Measurements from ENCODE around the gene HMCN1. TPM values are rescaled to one million over a fixed set of nuclear protein-coding genes. Genes with fewer than 3 reads are reported as not detected.

HMCN1 gene
- total and polyA plus RNA-seq, 4 donors: 3.2 to 149 (median 15.4) TPM

DNA sequence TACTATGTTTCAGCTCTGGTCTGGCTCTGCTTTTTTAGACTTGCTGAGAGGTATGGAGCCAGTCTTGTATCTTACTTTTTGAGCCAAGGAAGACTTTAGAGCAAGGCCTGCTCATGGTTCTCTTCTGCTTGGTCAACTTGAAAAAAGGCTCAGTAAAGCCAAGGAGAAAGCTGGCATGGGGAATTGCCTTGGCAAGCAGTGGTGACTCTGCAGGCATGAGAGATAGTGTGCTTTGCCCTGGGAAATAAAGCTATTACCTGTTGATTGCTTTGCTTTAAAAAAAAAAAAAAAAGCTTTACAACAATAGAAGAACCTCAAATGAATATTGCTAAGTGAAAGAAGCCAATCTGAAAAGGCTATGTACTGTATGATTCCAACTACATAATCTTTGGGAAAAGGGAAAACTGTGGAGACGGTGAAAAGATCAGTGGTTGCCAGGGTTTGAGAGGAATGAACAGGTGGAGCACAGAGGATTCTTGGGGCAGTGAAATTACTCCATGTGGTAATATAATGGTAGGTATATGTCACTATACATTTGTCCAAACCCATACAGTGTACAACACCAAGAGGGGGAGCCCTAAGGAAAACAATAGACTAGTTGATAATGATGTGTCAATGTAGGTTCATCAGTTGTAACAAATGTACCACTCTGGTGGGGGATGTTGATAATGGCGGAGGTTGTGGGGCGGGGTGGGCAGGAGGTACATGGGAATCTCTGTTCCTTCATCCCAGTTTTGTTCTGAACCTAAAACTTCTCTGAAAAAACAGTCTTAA is 87.6 kb downstream of the HMCN1 start:
- 97 to 99% methylated on average over 3 of the region's 3 CpGs for WGBS, 2 donors
- Histone ChIP-seq H3K27me3 (ENCODE audit: control insufficient read depth in 3 of 3, insufficient read depth in 3 of 3, low read length in 2 of 3) (no peaks in the 10 kb centered on the region), H3K4me3 (no peak overlapping the region), H3K36me3 (ENCODE audit: control insufficient read depth in 4 of 4, insufficient read depth in 4 of 4, low read length in 4 of 4) (no peaks in the 10 kb centered on the region), H3K9ac (ENCODE audit: insufficient read depth in 1 of 2, low read length in 2 of 2) (no peak overlapping the region), H3K27ac (ENCODE audit: low read depth in 1 of 2, low read length in 1 of 2) (no peak overlapping the region), H3K9me3 (ENCODE audit: control insufficient read depth in 4 of 4, insufficient read depth in 3 of 4, low read length in 3 of 4) (no peaks in the 10 kb centered on the region), H3K4me1 (ENCODE audit: control insufficient read depth in 5 of 5, insufficient read depth in 5 of 5, low read length in 5 of 5) (peaks cover 0 to 2% (median 0%) of the 10 kb centered on the region in 5 donors)
- TF ChIP-seq, protein P1, sequence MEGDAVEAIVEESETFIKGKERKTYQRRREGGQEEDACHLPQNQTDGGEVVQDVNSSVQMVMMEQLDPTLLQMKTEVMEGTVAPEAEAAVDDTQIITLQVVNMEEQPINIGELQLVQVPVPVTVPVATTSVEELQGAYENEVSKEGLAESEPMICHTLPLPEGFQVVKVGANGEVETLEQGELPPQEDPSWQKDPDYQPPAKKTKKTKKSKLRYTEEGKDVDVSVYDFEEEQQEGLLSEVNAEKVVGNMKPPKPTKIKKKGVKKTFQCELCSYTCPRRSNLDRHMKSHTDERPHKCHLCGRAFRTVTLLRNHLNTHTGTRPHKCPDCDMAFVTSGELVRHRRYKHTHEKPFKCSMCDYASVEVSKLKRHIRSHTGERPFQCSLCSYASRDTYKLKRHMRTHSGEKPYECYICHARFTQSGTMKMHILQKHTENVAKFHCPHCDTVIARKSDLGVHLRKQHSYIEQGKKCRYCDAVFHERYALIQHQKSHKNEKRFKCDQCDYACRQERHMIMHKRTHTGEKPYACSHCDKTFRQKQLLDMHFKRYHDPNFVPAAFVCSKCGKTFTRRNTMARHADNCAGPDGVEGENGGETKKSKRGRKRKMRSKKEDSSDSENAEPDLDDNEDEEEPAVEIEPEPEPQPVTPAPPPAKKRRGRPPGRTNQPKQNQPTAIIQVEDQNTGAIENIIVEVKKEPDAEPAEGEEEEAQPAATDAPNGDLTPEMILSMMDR (IDR thresholded peaks at IDR 0.05; ENCODE audit: control extremely low read depth, extremely low read depth): no peak
- ATAC-seq (ENCODE audit: insufficient read depth, low FRiP score): no peak
- no peak for DNase-seq

DNA sequence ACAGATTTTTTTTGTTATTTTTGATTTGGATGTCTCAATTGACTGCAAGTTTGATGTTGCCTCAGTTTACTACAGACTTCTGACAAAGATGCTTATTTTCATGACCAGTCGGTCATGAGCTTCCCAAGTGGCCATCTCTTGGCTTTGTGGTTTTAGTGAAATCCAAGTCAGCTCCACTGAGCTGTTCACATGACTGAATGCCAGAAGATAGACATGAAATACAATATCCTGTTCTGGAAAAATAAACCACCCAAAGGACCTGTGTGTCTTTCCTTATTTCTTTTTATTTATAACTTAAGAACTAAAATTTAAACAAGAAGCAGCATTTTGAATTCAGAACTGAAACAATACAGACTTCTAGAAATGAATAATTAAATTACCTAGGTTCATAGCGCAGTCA is 89.3 kb downstream of the HMCN1 start:
- DNase-seq (no peak), ATAC-seq (ENCODE audit: insufficient read depth, low FRiP score) (no peak)
- TF ChIP-seq, protein P1 (IDR thresholded peaks at IDR 0.05; ENCODE audit: control extremely low read depth, extremely low read depth): no peak
- Histone ChIP-seq H3K9ac (ENCODE audit: insufficient read depth in 1 of 2, low read length in 2 of 2) (no peak overlapping the region), H3K27me3 (ENCODE audit: control insufficient read depth in 3 of 3, insufficient read depth in 3 of 3, low read length in 2 of 3) (no peaks in the 10 kb centered on the region), H3K36me3 (ENCODE audit: control insufficient read depth in 4 of 4, insufficient read depth in 4 of 4, low read length in 4 of 4) (no peaks in the 10 kb centered on the region), H3K4me1 (ENCODE audit: control insufficient read depth in 5 of 5, insufficient read depth in 5 of 5, low read length in 5 of 5) (peaks cover 0 to 2% (median 0%) of the 10 kb centered on the region in 5 donors), H3K9me3 (ENCODE audit: control insufficient read depth in 4 of 4, insufficient read depth in 3 of 4, low read length in 3 of 4) (no peaks in the 10 kb centered on the region), H3K4me3 (no peak overlapping the region), H3K27ac (ENCODE audit: low read depth in 1 of 2, low read length in 1 of 2) (no peak overlapping the region)
- 88 to 95% methylated on average over 2 of the region's 2 CpGs for WGBS, 2 donors

DNA sequence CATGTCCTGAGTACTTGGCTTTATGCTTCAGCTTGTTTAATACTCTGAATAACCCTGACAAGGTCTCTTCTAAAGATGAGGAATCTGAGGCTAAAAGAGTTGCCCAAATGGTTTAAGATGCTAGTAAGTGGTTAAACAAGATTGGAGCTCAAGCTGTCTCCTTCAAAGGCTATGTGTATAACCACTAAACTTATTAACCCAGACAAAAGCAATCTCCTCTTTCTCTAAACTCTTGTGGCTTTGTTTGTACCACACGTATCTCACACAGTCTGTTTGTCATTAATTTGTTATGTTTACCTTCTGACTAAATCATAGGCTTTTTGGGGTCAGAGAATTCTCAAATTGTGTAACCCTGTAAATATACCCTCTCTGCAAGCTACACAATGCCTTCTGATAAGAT is 89.9 kb downstream of the HMCN1 start:
- TF ChIP-seq, protein P1 (IDR thresholded peaks at IDR 0.05; ENCODE audit: control extremely low read depth, extremely low read depth): no peak
- no peaks in the 10 kb centered on the region for H3K9me3 ChIP-seq (ENCODE audit: control insufficient read depth in 4 of 4, insufficient read depth in 3 of 4, low read length in 3 of 4)
- WGBS, 2 donors: 72 to 80% methylated on average over 1 of the region's 1 CpG
- peaks cover 0 to 2% (median 0%) of the 10 kb centered on the region in 5 donors for H3K4me1 ChIP-seq (ENCODE audit: control insufficient read depth in 5 of 5, insufficient read depth in 5 of 5, low read length in 5 of 5)
- H3K9ac ChIP-seq (ENCODE audit: insufficient read depth in 1 of 2, low read length in 2 of 2): no peak overlapping the region
- H3K27ac ChIP-seq (ENCODE audit: low read depth in 1 of 2, low read length in 1 of 2): no peak overlapping the region
- H3K4me3 ChIP-seq: no peak overlapping the region
- no peak for DNase-seq
- no peaks in the 10 kb centered on the region for H3K27me3 ChIP-seq (ENCODE audit: control insufficient read depth in 3 of 3, insufficient read depth in 3 of 3, low read length in 2 of 3)
- H3K36me3 ChIP-seq (ENCODE audit: control insufficient read depth in 4 of 4, insufficient read depth in 4 of 4, low read length in 4 of 4): no peaks in the 10 kb centered on the region
- ATAC-seq (ENCODE audit: insufficient read depth, low FRiP score): no peak

All from lung (tissue), 12 donors.